ENCODE results near the gene HS1BP3. TPM values are rescaled to one million over a fixed set of nuclear protein-coding genes. Genes with fewer than 3 reads are reported as not detected.
A peak's percentile ranks its signal among the peaks of the same experiment; 100 is the strongest.

HS1BP3 gene
- total and polyA plus RNA-seq, 3 experiments from 2014 or later = 9.3 to 19.4 (median 9.5) TPM

GRCh38 chr2:20633794-20634506 is 16.9 kb downstream of the HS1BP3 start:
- Mint-ChIP-seq H3K27ac (peak overlapping the region in 1 of 8 donors; percentile 60), H3K27me3 (no peaks in the 10 kb centered on the region), H3K4me3 (no peak overlapping the region), H3K9me3 (no peaks in the 10 kb centered on the region), H3K4me1 (peaks cover 0 to 4% (median 0%) of the 10 kb centered on the region in 3 donors), H3K36me3 (peaks cover 0 to 54% (median 7%) of the 10 kb centered on the region in 3 donors)
- Histone ChIP-seq H3K27me3 (ENCODE audit: insufficient read depth, low read length, poor library complexity, severe bottlenecking) (no peaks in the 10 kb centered on the region), H3K27ac (ENCODE audit: low read depth, low read length) (no peak overlapping the region), H3K4me3 (ENCODE audit: low read length) (no peak overlapping the region), H3K9me3 (ENCODE audit: low read length) (no peaks in the 10 kb centered on the region), H3K36me3 (ENCODE audit: insufficient read depth, low read length) (no peaks in the 10 kb centered on the region), H3K4me1 (ENCODE audit: insufficient read depth, low read length) (no peaks in the 10 kb centered on the region)
- POLR2A ChIA-PET = no interaction called here
- no peak for DNase-seq
- CTCF ChIA-PET = interaction anchor here (1.3 to 3.6 kb wide), 3 partner anchors 17 to 223 kb away, joined by 3 to 17 read pairs (median 4); partner anchors contain the start of gene HS1BP3

DNA sequence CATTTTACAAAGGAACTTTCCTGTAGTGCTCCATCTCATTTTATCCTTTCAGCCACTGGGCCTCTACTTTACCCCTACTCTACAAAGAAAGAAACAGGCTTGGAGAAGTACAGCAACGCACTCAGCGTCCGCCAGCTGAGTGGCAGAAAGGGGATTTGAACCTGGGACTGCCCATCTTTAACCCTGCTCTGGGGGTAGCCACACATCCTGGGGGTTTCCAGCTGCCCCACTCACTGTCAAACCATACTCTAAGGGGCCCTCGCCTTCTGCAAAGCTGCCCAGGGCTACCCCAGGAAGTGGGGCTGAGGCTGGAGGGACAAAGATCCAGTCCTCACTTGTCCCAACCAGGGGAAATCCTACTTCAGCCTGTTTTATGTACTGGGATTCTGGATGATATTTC is 17.9 kb downstream of the HS1BP3 start:
- Mint-ChIP-seq H3K27me3 (no peaks in the 10 kb centered on the region), H3K27ac (no peak overlapping the region), H3K4me3 (no peak overlapping the region), H3K4me1 (peaks cover 0 to 4% (median 0%) of the 10 kb centered on the region in 3 donors), H3K9me3 (no peaks in the 10 kb centered on the region), H3K36me3 (peaks cover 0 to 51% (median 7%) of the 10 kb centered on the region in 3 donors)
- no peaks in the 10 kb centered on the region for H3K4me1 ChIP-seq (ENCODE audit: insufficient read depth, low read length)
- CTCF ChIA-PET = interaction anchor here (1.3 to 3.6 kb wide), 3 partner anchors 9 to 191 kb away, joined by 3 to 17 read pairs (median 5); partner anchors contain the start of gene HS1BP3
- no peaks in the 10 kb centered on the region for H3K36me3 ChIP-seq (ENCODE audit: insufficient read depth, low read length)
- POLR2A ChIA-PET = no interaction called here
- no peak overlapping the region for H3K4me3 ChIP-seq (ENCODE audit: low read length)
- H3K9me3 ChIP-seq (ENCODE audit: low read length) = no peaks in the 10 kb centered on the region
- DNase-seq = no peak
- no peak overlapping the region for H3K27ac ChIP-seq (ENCODE audit: low read depth, low read length)
- H3K27me3 ChIP-seq (ENCODE audit: insufficient read depth, low read length, poor library complexity, severe bottlenecking) = no peaks in the 10 kb centered on the region

DNA sequence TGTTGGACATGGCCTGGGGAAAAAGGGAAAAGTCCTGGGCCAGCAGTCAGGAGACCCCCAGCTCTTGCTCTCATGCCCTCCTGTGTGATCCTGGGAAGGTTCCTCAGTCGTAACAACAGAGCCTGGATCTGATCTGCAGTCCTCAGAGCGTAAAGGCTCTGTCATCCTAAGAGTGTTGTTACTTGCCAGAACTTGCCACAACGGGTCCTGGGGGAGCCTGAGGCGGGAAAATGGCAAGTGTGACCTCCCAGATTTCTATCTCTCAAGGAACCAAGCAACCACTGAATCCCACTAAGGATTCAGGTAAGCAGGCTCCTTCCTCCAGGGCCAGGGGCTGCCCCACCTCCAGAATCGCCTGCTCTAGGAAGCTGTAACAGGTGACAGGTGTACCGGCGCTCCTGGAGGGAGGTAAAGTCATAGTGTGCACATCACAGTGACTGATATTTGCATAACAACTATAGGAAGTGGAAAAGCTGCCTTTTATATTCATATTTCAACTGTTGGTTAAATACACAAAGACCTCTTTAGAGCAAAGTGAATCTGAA is 18.4 kb downstream of the HS1BP3 start:
- CTCF ChIA-PET = interaction anchor here (2.0 to 3.6 kb wide), 2 partner anchors 9 to 19 kb away, joined by 5 to 17 read pairs; partner anchors contain the start of gene HS1BP3
- Histone ChIP-seq H3K9me3 (ENCODE audit: low read length) (no peaks in the 10 kb centered on the region), H3K27ac (ENCODE audit: low read depth, low read length) (no peak overlapping the region), H3K27me3 (ENCODE audit: insufficient read depth, low read length, poor library complexity, severe bottlenecking) (no peaks in the 10 kb centered on the region), H3K36me3 (ENCODE audit: insufficient read depth, low read length) (no peaks in the 10 kb centered on the region), H3K4me1 (ENCODE audit: insufficient read depth, low read length) (no peaks in the 10 kb centered on the region), H3K4me3 (ENCODE audit: low read length) (no peak overlapping the region)
- Mint-ChIP-seq H3K27me3 (no peaks in the 10 kb centered on the region), H3K27ac (no peak overlapping the region), H3K36me3 (peaks cover 0 to 49% (median 7%) of the 10 kb centered on the region in 3 donors), H3K4me1 (peaks cover 0 to 4% (median 0%) of the 10 kb centered on the region in 3 donors), H3K4me3 (no peak overlapping the region), H3K9me3 (no peaks in the 10 kb centered on the region)
- DNase-seq = no peak
- POLR2A ChIA-PET = no interaction called here

DNA sequence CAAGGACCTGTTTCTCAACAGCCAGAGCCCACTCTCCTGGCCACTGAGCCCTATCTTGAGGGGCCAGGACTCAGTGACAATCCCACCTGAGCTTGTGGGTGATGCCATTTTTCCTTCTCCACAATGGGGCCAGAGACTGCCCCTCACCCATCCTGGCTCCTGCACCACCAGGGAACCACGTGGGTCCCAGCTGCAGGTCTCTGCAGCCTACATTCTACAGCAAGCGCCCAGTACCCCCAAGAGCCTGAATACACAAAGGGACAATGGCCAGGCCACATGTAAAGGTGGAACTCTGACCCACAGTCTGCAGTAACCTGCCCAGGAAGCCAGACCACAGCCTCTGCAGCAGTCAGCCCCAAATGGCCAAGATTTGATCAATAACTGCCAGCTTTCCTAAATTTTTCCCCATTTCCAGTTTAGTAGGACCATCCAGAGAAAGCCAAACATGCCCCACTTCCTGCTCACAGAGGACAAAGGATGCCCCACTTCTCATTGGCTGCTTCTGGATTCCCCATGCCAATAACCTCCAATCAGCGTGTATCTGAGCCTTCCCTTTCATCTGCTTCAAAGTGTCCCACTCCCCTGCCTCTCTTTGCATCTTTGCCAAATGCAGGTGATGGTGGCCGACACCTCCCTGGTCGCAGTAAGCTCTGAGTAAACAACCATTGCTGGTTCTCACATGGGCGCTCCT is 19.1 kb downstream of the HS1BP3 start:
- Mint-ChIP-seq H3K9me3 (no peaks in the 10 kb centered on the region), H3K4me3 (no peak overlapping the region), H3K27me3 (no peaks in the 10 kb centered on the region), H3K36me3 (peaks cover 0 to 45% (median 7%) of the 10 kb centered on the region in 3 donors), H3K27ac (no peak overlapping the region), H3K4me1 (peaks cover 0 to 4% (median 0%) of the 10 kb centered on the region in 3 donors)
- Histone ChIP-seq H3K27ac (ENCODE audit: low read depth, low read length) (no peak overlapping the region), H3K4me1 (ENCODE audit: insufficient read depth, low read length) (no peaks in the 10 kb centered on the region), H3K4me3 (ENCODE audit: low read length) (no peak overlapping the region), H3K36me3 (ENCODE audit: insufficient read depth, low read length) (no peaks in the 10 kb centered on the region), H3K9me3 (ENCODE audit: low read length) (no peaks in the 10 kb centered on the region), H3K27me3 (ENCODE audit: insufficient read depth, low read length, poor library complexity, severe bottlenecking) (no peaks in the 10 kb centered on the region)
- CTCF ChIA-PET = interaction anchor here (0.8 to 3.6 kb wide), 4 partner anchors 10 to 192 kb away, joined by 3 to 17 read pairs (median 4); partner anchors contain the start of gene HS1BP3
- DNase-seq = peak in 1 of 5 donors; percentile 39
- POLR2A ChIA-PET = no interaction called here

DNA sequence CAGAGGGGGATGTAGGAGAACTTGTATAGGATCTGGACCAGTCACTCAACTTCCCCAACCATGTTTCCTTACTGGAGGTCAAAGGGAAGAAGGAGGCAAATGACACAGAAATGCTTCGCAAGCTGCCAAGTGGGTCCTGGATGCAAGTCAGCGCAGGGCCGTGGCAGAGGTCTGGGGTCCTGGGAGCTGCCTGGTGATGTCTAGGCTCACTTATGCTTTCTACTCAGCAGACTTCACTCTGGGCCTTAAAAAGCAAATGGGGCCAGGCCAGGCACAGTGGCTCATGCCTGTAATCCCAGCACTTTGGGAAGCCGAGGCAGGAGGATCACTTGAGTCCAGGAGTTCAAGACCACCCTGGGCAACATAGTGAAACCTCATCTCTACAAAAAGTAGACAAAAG is 19.9 kb downstream of the HS1BP3 start:
- Histone ChIP-seq H3K4me3 (ENCODE audit: low read length) (no peak overlapping the region), H3K36me3 (ENCODE audit: insufficient read depth, low read length) (no peaks in the 10 kb centered on the region), H3K27me3 (ENCODE audit: insufficient read depth, low read length, poor library complexity, severe bottlenecking) (no peaks in the 10 kb centered on the region), H3K9me3 (ENCODE audit: low read length) (no peaks in the 10 kb centered on the region), H3K27ac (ENCODE audit: low read depth, low read length) (no peak overlapping the region), H3K4me1 (ENCODE audit: insufficient read depth, low read length) (no peaks in the 10 kb centered on the region)
- no peak for DNase-seq
- H3K27ac Mint-ChIP-seq = peak overlapping the region in 1 of 8 donors; percentile 72
- H3K27me3 Mint-ChIP-seq = no peaks in the 10 kb centered on the region
- no peak overlapping the region for H3K4me3 Mint-ChIP-seq
- H3K9me3 Mint-ChIP-seq = no peaks in the 10 kb centered on the region
- ChIA-PET POLR2A (no interaction called here), CTCF (interaction anchor here (0.8 to 1.5 kb wide), 3 partner anchors 11 to 191 kb away, joined by 3 to 5 read pairs (median 3); no protein-coding TSS in a partner anchor)
- H3K36me3 Mint-ChIP-seq = peaks cover 0 to 45% (median 7%) of the 10 kb centered on the region in 3 donors
- H3K4me1 Mint-ChIP-seq = peaks cover 0 to 4% (median 0%) of the 10 kb centered on the region in 3 donors

DNA sequence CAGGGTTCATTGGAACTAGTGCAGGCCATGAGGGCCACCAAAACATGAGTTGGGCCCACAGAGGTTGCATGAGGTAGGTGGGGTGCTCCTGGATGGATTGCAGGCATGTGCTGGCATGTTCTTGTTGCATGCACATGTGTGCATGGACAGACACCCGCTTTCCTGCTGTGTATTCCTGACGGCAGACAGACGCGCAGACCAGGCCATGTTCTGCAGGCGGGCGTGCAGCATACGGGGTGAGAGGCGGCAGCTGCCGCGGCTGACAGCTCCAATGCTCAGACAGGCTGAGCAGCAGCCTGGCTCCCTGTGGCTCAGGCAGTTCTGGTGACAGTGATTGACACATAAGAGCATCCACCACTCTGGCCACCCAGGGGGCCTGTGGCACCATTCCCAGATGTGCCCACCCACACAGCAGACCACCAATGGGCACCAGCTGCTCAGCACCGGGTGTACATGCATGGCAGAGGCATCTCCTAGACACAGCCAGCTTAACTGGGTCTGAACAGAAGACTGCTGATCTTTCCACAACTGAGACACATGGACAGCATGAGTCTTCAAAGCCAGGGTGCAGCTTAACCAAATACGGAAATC is 21.2 kb downstream of the HS1BP3 start:
- Mint-ChIP-seq H3K27ac (no peak overlapping the region), H3K36me3 (peaks cover 0 to 42% (median 2%) of the 10 kb centered on the region in 3 donors), H3K4me3 (no peak overlapping the region), H3K27me3 (no peaks in the 10 kb centered on the region), H3K4me1 (peaks cover 0 to 2% (median 0%) of the 10 kb centered on the region in 3 donors), H3K9me3 (no peaks in the 10 kb centered on the region)
- H3K4me1 ChIP-seq (ENCODE audit: insufficient read depth, low read length) = no peaks in the 10 kb centered on the region
- no peak overlapping the region for H3K4me3 ChIP-seq (ENCODE audit: low read length)
- no peaks in the 10 kb centered on the region for H3K9me3 ChIP-seq (ENCODE audit: low read length)
- no peaks in the 10 kb centered on the region for H3K27me3 ChIP-seq (ENCODE audit: insufficient read depth, low read length, poor library complexity, severe bottlenecking)
- peak in 1 of 5 donors; percentile 35 for DNase-seq
- CTCF ChIA-PET = interaction anchor here (1.5 kb wide), 1 partner anchor 13 kb away, joined by 5 read pairs; no protein-coding TSS in a partner anchor
- no peak overlapping the region for H3K27ac ChIP-seq (ENCODE audit: low read depth, low read length)
- no peaks in the 10 kb centered on the region for H3K36me3 ChIP-seq (ENCODE audit: insufficient read depth, low read length)
- POLR2A ChIA-PET = no interaction called here

- CTCF ChIA-PET = no interaction called here
Observed at GRCh38 chr2:20629181-20629580, 21.7 kb downstream of the HS1BP3 start.

More at GRCh38 chr2:20629181-20629580, 21.7 kb downstream of the HS1BP3 start:
- peaks cover 0 to 46% (median 2%) of the 10 kb centered on the region in 3 donors for H3K36me3 Mint-ChIP-seq
- H3K9me3 Mint-ChIP-seq = no peaks in the 10 kb centered on the region
- Histone ChIP-seq H3K4me3 (ENCODE audit: low read length) (no peak overlapping the region), H3K27ac (ENCODE audit: low read depth, low read length) (no peak overlapping the region), H3K36me3 (ENCODE audit: insufficient read depth, low read length) (no peaks in the 10 kb centered on the region), H3K27me3 (ENCODE audit: insufficient read depth, low read length, poor library complexity, severe bottlenecking) (no peaks in the 10 kb centered on the region), H3K4me1 (ENCODE audit: insufficient read depth, low read length) (no peaks in the 10 kb centered on the region), H3K9me3 (ENCODE audit: low read length) (no peaks in the 10 kb centered on the region)
- H3K27ac Mint-ChIP-seq = no peak overlapping the region
- no peak overlapping the region for H3K4me3 Mint-ChIP-seq
- peak in 1 of 5 donors; percentile 15 for DNase-seq
- H3K4me1 Mint-ChIP-seq = peaks cover 0 to 2% (median 0%) of the 10 kb centered on the region in 3 donors
- no peaks in the 10 kb centered on the region for H3K27me3 Mint-ChIP-seq
- POLR2A ChIA-PET = no interaction called here
